GM19240 (cell line): ENCODE results near the gene TESMIN.

ENCODE experiments used
- DNase-seq: peaks from one replicate; pipeline ENCODE4 v3.0.0; 2011; ENCODE audit warnings: low spot score; ENCODE audit not compliant: insufficient read length

Gene TESMIN

GRCh38 chr11:68751331-68751856 is at the start of gene TESMIN:
Gene TESMIN (minus strand): TSS chr11:68751520. CDS start chr11:68750660, 860 bp downstream.
- DNase-seq, result peak; percentile 83

- DNase-seq, result no peak
Observed at GRCh38 chr11:68798221-68798813, 47.0 kb upstream of the TESMIN start.

- DNase-seq, result no peak
Observed at GRCh38 chr11:68796801-68797200, 45.5 kb upstream of the TESMIN start.

GRCh38 chr11:68792400-68792966 is 41.2 kb upstream of the TESMIN start:
- DNase-seq, result no peak

GRCh38 chr11:68784653-68785052 is 33.3 kb upstream of the TESMIN start:
- DNase-seq, result no peak

- DNase-seq, result no peak
Observed at GRCh38 chr11:68783216-68783821, 32.0 kb upstream of the TESMIN start.

- DNase-seq, result no peak
Observed at GRCh38 chr11:68782711-68783110, 31.4 kb upstream of the TESMIN start.

- DNase-seq, result no peak
Observed at GRCh38 chr11:68780829-68781228, 29.5 kb upstream of the TESMIN start.

- no peak for DNase-seq
Observed at GRCh38 chr11:68778205-68778604, 26.9 kb upstream of the TESMIN start.

GRCh38 chr11:68776442-68777235 is 25.3 kb upstream of the TESMIN start:
- DNase-seq, result no peak

- DNase-seq, result no peak
Observed at GRCh38 chr11:68775951-68776388, 24.6 kb upstream of the TESMIN start.

GRCh38 chr11:68774194-68774585 is 22.9 kb upstream of the TESMIN start:
- no peak for DNase-seq

- no peak for DNase-seq
Observed at GRCh38 chr11:68773521-68774193, 22.3 kb upstream of the TESMIN start.

- DNase-seq, result no peak
Observed at GRCh38 chr11:68772936-68773335, 21.6 kb upstream of the TESMIN start.

GRCh38 chr11:68770781-68771180 is 19.5 kb upstream of the TESMIN start:
- DNase-seq, result no peak

GRCh38 chr11:68767672-68768071 is 16.4 kb upstream of the TESMIN start:
- no peak for DNase-seq

- no peak for DNase-seq
Observed at GRCh38 chr11:68766786-68767185, 15.5 kb upstream of the TESMIN start.

GRCh38 chr11:68764746-68765145 is 13.4 kb upstream of the TESMIN start:
- no peak for DNase-seq

- DNase-seq, result no peak
Observed at GRCh38 chr11:68763926-68764657, 12.8 kb upstream of the TESMIN start.

- DNase-seq, result no peak
Observed at GRCh38 chr11:68763181-68763721, 11.9 kb upstream of the TESMIN start.
